ENCODE results near the gene ALOX12.
A peak's percentile ranks its signal among the peaks of the same experiment; 100 is the strongest.
"Not testable (repeated sequence)": the region's sequence is repeated elsewhere in the genome, so short reads cannot be mapped to it uniquely, and the experiment has no call there.

Gene ALOX12, protein sequence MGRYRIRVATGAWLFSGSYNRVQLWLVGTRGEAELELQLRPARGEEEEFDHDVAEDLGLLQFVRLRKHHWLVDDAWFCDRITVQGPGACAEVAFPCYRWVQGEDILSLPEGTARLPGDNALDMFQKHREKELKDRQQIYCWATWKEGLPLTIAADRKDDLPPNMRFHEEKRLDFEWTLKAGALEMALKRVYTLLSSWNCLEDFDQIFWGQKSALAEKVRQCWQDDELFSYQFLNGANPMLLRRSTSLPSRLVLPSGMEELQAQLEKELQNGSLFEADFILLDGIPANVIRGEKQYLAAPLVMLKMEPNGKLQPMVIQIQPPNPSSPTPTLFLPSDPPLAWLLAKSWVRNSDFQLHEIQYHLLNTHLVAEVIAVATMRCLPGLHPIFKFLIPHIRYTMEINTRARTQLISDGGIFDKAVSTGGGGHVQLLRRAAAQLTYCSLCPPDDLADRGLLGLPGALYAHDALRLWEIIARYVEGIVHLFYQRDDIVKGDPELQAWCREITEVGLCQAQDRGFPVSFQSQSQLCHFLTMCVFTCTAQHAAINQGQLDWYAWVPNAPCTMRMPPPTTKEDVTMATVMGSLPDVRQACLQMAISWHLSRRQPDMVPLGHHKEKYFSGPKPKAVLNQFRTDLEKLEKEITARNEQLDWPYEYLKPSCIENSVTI

GRCh38 chr17:6995500-6996255 lies at the start of gene ALOX12:
Gene ALOX12 (plus strand): TSS chr17:6996049. CDS start chr17:6996118, 69 bp downstream.
- H3K9ac ChIP-seq: no peak within 1 kb of the TSS
- no peaks in the 10 kb centered on the region for H3K9me3 ChIP-seq
- TF ChIP-seq Cebpa-rat (IDR thresholded peaks at IDR 0.05): no peak
- H3K4me2 ChIP-seq: no peak within 1 kb of the TSS
- peaks cover 24% of the 10 kb centered on the region for H3K4me1 ChIP-seq
- no peak within 1 kb of the TSS for H3K4me3 ChIP-seq
- no peaks in the 10 kb centered on the region for H3K27me3 ChIP-seq
- H3K27ac ChIP-seq: no peak within 1 kb of the TSS
- H4K20me1 ChIP-seq: peaks cover 6% of the 10 kb centered on the region; the same call in 1 of the 2 replicates
- peaks cover 55% of the 10 kb centered on the region for H3K36me3 ChIP-seq

- TF ChIP-seq Cebpa-rat (IDR thresholded peaks at IDR 0.05): no peak
- Histone ChIP-seq H3K9me3 (peaks cover 6% of the 10 kb centered on the region; the same call in 1 of the 2 replicates), H3K9ac (no peak overlapping the region), H4K20me1 (no peaks in the 10 kb centered on the region), H3K4me3 (no peak overlapping the region), H3K27me3 (no peaks in the 10 kb centered on the region), H3K36me3 (no peaks in the 10 kb centered on the region), H3K27ac (no peak overlapping the region), H3K4me2 (peak overlapping the region; percentile 64; the same call in 1 of the 2 replicates), H3K4me1 (peaks cover 20% of the 10 kb centered on the region)
Measured at GRCh38 chr17:6947745-6948144, 48.1 kb upstream of the ALOX12 start.

GRCh38 chr17:6948562-6948961 lies 47.3 kb upstream of the ALOX12 start:
- Histone ChIP-seq H4K20me1 (no peaks in the 10 kb centered on the region), H3K4me2 (peak overlapping the region; percentile 64), H3K9ac (no peak overlapping the region), H3K4me1 (peaks cover 20% of the 10 kb centered on the region), H3K4me3 (peak overlapping the region; percentile 1; the same call in 1 of the 2 replicates), H3K36me3 (no peaks in the 10 kb centered on the region), H3K27ac (peak overlapping the region; percentile 67), H3K27me3 (no peaks in the 10 kb centered on the region), H3K9me3 (peaks cover 6% of the 10 kb centered on the region; the same call in 1 of the 2 replicates)
- no peak for TF ChIP-seq Cebpa-rat (IDR thresholded peaks at IDR 0.05)

- Histone ChIP-seq H3K4me3 (peak overlapping the region; percentile 1; the same call in 1 of the 2 replicates), H3K36me3 (no peaks in the 10 kb centered on the region), H3K4me2 (peak overlapping the region; percentile 64), H4K20me1 (no peaks in the 10 kb centered on the region), H3K27me3 (no peaks in the 10 kb centered on the region), H3K27ac (peak overlapping the region; percentile 67), H3K9ac (no peak overlapping the region), H3K4me1 (peaks cover 20% of the 10 kb centered on the region), H3K9me3 (peaks cover 6% of the 10 kb centered on the region; the same call in 1 of the 2 replicates)
- no peak for TF ChIP-seq Cebpa-rat (IDR thresholded peaks at IDR 0.05)
Measured at GRCh38 chr17:6948976-6949375, 46.9 kb upstream of the ALOX12 start.

- H3K4me3 ChIP-seq, H3K27ac ChIP-seq, H3K36me3 ChIP-seq, H3K9ac ChIP-seq, H4K20me1 ChIP-seq, H3K27me3 ChIP-seq, H3K9me3 ChIP-seq, H3K4me2 ChIP-seq: not testable (repeated sequence)
- H3K4me1 ChIP-seq: peaks cover 20% of the 10 kb centered on the region
Measured at GRCh38 chr17:6950938-6951337, 44.9 kb upstream of the ALOX12 start.

- Histone ChIP-seq H3K4me3 (no peak overlapping the region), H3K27ac (no peak overlapping the region), H3K36me3 (no peaks in the 10 kb centered on the region), H3K9ac (no peak overlapping the region), H3K27me3 (no peaks in the 10 kb centered on the region), H3K4me1 (peaks cover 9% of the 10 kb centered on the region), H3K9me3 (peaks cover 6% of the 10 kb centered on the region; the same call in 1 of the 2 replicates), H3K4me2 (no peak overlapping the region), H4K20me1 (no peaks in the 10 kb centered on the region)
- no peak for TF ChIP-seq Cebpa-rat (IDR thresholded peaks at IDR 0.05)
Measured at GRCh38 chr17:6953689-6954088, 42.2 kb upstream of the ALOX12 start.

GRCh38 chr17:6959700-6960099 lies 36.1 kb upstream of the ALOX12 start:
- H3K27me3 ChIP-seq: no peaks in the 10 kb centered on the region
- peaks cover 8% of the 10 kb centered on the region for H3K9me3 ChIP-seq
- no peaks in the 10 kb centered on the region for H3K36me3 ChIP-seq
- TF ChIP-seq Cebpa-rat (IDR thresholded peaks at IDR 0.05): no peak
- H3K9ac ChIP-seq: no peak overlapping the region
- H3K4me3 ChIP-seq: no peak overlapping the region
- no peak overlapping the region for H3K27ac ChIP-seq
- H3K4me1 ChIP-seq: peaks cover 6% of the 10 kb centered on the region; the same call in 1 of the 2 replicates
- no peak overlapping the region for H3K4me2 ChIP-seq
- no peaks in the 10 kb centered on the region for H4K20me1 ChIP-seq

DNA sequence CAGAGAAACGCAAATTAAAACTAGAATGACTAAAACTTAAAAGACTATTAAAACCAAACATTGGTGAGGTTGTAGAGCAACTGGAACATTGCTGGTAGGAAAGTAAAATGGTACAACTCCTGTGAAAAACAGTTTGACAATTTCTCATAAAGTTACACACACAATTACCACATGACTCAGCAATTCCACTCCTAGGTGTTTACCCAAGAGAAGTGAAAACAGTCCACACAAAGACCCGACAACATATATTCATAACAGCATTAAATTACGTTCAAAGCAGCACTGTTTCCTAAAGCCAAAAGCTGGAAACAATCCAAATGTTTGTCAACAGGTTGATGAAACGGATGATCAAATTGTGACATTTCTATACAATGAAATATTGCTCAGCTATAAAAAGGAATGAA lies 26.5 kb upstream of the ALOX12 start:
- no peaks in the 10 kb centered on the region for H3K9me3 ChIP-seq
- no peak for TF ChIP-seq Cebpa-rat (IDR thresholded peaks at IDR 0.05)
- no peaks in the 10 kb centered on the region for H4K20me1 ChIP-seq
- no peaks in the 10 kb centered on the region for H3K4me1 ChIP-seq
- no peak overlapping the region for H3K27ac ChIP-seq
- no peak overlapping the region for H3K9ac ChIP-seq
- H3K27me3 ChIP-seq: no peaks in the 10 kb centered on the region
- H3K4me3 ChIP-seq: no peak overlapping the region
- no peak overlapping the region for H3K4me2 ChIP-seq
- H3K36me3 ChIP-seq: no peaks in the 10 kb centered on the region

GRCh38 chr17:6970992-6971391 lies 24.9 kb upstream of the ALOX12 start:
- no peaks in the 10 kb centered on the region for H3K36me3 ChIP-seq
- H3K27ac ChIP-seq: no peak overlapping the region
- no peaks in the 10 kb centered on the region for H3K4me1 ChIP-seq
- H3K27me3 ChIP-seq: no peaks in the 10 kb centered on the region
- H3K4me3 ChIP-seq: no peak overlapping the region
- TF ChIP-seq Cebpa-rat (IDR thresholded peaks at IDR 0.05): no peak
- no peaks in the 10 kb centered on the region for H3K9me3 ChIP-seq
- H3K4me2 ChIP-seq: no peak overlapping the region
- no peak overlapping the region for H3K9ac ChIP-seq
- no peaks in the 10 kb centered on the region for H4K20me1 ChIP-seq

DNA sequence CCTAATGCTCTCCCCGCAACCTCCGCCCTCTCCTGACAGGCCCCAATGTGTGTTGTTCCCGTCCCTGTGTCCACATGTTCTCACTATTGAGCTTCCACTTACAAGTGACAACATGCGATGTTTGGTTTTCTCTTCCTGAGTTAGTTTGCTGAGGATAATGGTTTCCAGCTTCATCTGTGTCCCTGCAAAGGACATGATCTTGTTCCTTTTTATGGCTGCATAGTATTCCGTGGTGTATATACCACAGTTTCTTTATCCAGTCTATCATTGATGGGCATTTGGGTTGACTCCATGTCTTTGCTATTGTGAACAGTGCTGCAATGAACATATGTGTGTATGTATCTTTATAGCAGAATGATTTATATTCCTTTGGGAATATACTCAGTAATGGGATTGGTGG lies 16.4 kb upstream of the ALOX12 start:
- H3K9ac ChIP-seq, H3K27me3 ChIP-seq, H3K27ac ChIP-seq, H3K4me3 ChIP-seq, H4K20me1 ChIP-seq, H3K36me3 ChIP-seq: not testable (repeated sequence)
- Histone ChIP-seq H3K4me1 (peaks cover 63% of the 10 kb centered on the region), H3K9me3 (peaks cover 15% of the 10 kb centered on the region), H3K4me2 (0 out of 2 replicates have a peak overlapping the region, but pooled peaks have one; percentile 39)

Measured in BLaER1 (cell line).